Stimulated activated CD8-positive, alpha-beta memory T cell treated with anti-CD3 and anti-CD28 coated beads, Interleukin-4, amount 100 ng/mL, for 4 hours (primary cell): ENCODE data around the gene EXOC7.
"Not testable (repeated sequence)": the region's sequence is repeated elsewhere in the genome, so short reads cannot be mapped to it uniquely, and the experiment has no call there.

Experiments used
- DNase-seq, 2 donors: peaks; one replicate each; pipeline ENCODE4 v3.0.0-alpha.2; 2020; ENCODE audit warnings: low read depth in 2 of 2, low spot score in 1 of 2

EXOC7 gene

GRCh38 chr17:76088041-76088867 is 15.3 kb downstream of the EXOC7 start:
- no peak for DNase-seq

GRCh38 chr17:76087531-76087930 is 16.1 kb downstream of the EXOC7 start:
- no peak for DNase-seq

- DNase-seq: no peak
Observed at GRCh38 chr17:76086384-76086783, 17.2 kb downstream of the EXOC7 start.

GRCh38 chr17:76085731-76086366 is 17.7 kb downstream of the EXOC7 start:
- DNase-seq: no peak

- DNase-seq: no peak
Observed at GRCh38 chr17:76085066-76085730, 18.4 kb downstream of the EXOC7 start.

GRCh38 chr17:76083536-76084182 is 19.9 kb downstream of the EXOC7 start:
- no peak for DNase-seq

GRCh38 chr17:76082326-76083251 is 21.0 kb downstream of the EXOC7 start:
- no peak for DNase-seq

- DNase-seq: no peak
Observed at GRCh38 chr17:76081295-76082210, 22.0 kb downstream of the EXOC7 start.

- DNase-seq: no peak
Observed at GRCh38 chr17:76080768-76081287, 22.8 kb downstream of the EXOC7 start.

- no peak for DNase-seq
Observed at GRCh38 chr17:76079956-76080767, 23.4 kb downstream of the EXOC7 start.

GRCh38 chr17:76079535-76079955 is 24.0 kb downstream of the EXOC7 start:
- no peak for DNase-seq

GRCh38 chr17:76078860-76079534 is 24.6 kb downstream of the EXOC7 start, which contains the start of gene ZACN:
Gene ZACN, plus strand, starts transcription at chr17:76079182. Its CDS starts 83 bp downstream, at chr17:76079265.
- DNase-seq: no peak

GRCh38 chr17:76078370-76078769 is 25.2 kb downstream of the EXOC7 start:
- not testable (repeated sequence) for DNase-seq

GRCh38 chr17:76077584-76078110 is 25.9 kb downstream of the EXOC7 start:
- DNase-seq: no peak

GRCh38 chr17:76076765-76077583 is 26.6 kb downstream of the EXOC7 start:
- DNase-seq: no peak

- DNase-seq: no peak
Observed at GRCh38 chr17:76076146-76076764, 27.3 kb downstream of the EXOC7 start.
